Hippocampal formation (tissue), 2 donors: ENCODE measurements around the gene CLDN25.
A peak's percentile ranks its signal among the peaks of the same experiment; 100 is the strongest.

Experiments
- DNase-seq, 2 donors: peaks; one replicate each; lab custom pipeline; 2025; lab: John Stamatoyannopoulos, UW

Gene CLDN25

DNA sequence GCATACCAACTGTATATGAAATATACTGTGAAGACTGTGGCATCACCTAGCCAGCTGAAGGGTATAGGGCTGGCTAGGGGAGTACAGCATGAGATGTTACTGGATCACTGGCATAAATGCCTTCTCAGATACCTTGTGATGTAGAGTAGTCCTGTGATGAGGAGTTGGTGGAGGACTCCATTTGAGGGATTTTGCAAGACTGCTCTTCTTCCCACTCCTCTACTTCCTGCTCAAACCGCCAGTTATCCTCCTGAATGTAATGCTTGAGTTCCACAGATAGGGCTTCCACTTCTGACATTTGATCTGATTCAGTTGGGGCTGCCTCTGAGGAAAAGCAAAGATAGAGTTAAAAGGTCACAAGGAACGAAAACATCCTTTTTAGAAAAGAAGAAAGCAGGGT lies 29.3 kb downstream of the CLDN25 start:
- DNase-seq: no peak

DNA sequence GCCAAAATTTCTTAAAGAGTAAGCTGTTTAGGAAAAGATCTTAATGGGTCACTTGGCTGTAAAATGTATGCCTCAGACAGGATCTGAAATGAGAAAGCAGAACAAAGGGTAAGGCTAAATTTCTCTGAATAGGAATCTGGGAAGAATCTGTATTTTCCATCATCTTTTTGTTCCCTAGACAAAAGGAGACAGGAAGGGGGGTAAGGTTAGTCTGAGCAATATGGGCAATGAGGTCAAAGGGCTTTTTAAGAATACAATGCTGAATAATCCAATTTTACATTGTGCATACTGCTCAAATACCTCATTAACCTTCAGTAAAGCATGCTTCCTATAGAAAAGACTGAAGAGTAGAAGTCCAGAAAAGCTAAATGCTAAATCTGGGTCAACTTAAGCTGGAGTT lies 34.6 kb downstream of the CLDN25 start:
- DNase-seq: no peak

GRCh38 chr11:113817162-113817561 lies 37.6 kb downstream of the CLDN25 start:
- no peak for DNase-seq

GRCh38 chr11:113817626-113818025 lies 38.0 kb downstream of the CLDN25 start:
- no peak for DNase-seq

DNA sequence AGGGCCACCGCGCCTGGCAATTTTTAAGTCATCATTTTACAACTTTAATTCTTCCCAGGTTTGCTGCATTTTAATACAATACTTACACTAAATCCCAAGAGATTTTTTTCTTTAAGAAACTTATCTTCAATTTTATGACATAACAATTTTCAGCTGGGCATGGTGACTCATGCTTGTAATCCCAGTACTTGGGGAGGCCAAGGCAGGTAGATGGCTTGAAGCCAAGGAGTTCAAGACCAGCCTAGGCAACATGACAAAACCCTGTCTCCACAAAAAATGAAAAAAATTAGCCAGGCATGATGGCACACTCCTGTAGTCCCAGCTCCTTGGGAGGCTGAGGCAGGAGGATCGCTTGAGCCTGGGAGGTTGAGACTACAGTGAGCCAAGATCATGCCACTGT lies 38.8 kb downstream of the CLDN25 start:
- no peak for DNase-seq

- no peak for DNase-seq
These were observed 47.9 kb downstream of the CLDN25 start for GRCh38 chr11:113827477-113827876.

DNA sequence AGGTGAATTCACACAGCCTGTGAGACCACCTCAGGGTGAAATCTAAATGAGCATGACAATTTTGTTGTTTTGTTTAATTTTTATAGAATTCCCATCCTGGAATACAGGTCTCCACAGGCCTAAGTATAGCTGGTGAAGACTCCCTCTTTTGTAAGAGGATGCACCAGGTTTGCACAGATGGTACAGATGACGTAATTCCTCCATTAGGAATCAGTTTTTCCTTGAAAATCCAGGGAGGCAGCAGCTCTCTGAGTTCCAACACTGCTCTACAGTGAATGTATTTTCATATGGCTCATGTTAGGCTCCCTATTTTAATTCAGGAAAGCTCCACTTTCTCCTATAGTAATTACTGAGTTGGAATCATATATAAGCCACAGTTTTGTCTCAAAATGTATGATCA lies 48.6 kb downstream of the CLDN25 start:
- peak in 1 of 2 donors; percentile 52 for DNase-seq

DNA sequence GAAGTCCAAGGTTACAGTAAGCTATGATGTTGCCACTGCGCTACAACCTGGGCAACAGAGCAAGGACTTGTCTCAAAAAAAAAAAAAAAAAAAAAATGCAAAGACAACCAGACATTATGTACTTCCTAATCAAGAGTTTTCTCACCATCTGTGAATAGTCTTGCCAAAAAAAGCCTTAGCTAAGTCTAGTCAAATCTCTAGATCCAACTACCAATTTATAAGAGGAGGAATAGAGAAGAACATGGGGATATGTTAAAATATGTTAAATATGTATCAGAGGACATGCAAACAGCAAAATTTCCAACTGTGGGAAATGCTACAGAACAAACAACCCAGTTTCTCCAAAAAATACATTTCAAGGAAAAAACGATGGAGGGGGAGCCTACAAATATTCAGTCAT lies 50.2 kb downstream of the CLDN25 start:
- DNase-seq: no peak
